HG03196 (cell line): Measurements from ENCODE around the gene EFR3B.
"Not testable (repeated sequence)": the region's sequence is repeated elsewhere in the genome, so short reads cannot be mapped to it uniquely, and the experiment has no call there.

ENCODE experiments used
- ATAC-seq: cut with Tn5 transposase; IDR thresholded peaks from one replicate; pipeline ENCODE4 v1.9.1; 2021; ENCODE audit not compliant: unreplicated experiment

The EFR3B gene

DNA sequence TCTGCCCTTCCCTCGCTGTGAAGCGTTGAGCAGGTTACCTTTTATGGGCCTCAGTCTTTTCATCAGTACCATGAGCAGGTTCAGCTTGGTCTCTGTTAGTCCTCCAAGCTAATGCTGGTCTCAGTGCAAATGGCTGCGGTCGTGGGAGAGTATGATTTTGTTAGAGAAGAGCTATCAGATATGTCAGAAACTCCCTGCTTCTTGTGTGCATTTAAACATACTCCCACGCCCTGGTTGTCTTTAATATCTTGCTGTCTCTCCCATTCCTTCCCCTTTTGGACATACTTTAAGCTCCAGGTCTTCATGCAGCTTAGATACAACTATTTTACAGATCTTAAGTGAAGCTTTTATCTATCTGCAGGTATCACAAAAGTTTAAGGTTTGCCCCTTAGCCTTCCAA, 62.9 kb downstream of the EFR3B start:
- ATAC-seq, result no peak

DNA sequence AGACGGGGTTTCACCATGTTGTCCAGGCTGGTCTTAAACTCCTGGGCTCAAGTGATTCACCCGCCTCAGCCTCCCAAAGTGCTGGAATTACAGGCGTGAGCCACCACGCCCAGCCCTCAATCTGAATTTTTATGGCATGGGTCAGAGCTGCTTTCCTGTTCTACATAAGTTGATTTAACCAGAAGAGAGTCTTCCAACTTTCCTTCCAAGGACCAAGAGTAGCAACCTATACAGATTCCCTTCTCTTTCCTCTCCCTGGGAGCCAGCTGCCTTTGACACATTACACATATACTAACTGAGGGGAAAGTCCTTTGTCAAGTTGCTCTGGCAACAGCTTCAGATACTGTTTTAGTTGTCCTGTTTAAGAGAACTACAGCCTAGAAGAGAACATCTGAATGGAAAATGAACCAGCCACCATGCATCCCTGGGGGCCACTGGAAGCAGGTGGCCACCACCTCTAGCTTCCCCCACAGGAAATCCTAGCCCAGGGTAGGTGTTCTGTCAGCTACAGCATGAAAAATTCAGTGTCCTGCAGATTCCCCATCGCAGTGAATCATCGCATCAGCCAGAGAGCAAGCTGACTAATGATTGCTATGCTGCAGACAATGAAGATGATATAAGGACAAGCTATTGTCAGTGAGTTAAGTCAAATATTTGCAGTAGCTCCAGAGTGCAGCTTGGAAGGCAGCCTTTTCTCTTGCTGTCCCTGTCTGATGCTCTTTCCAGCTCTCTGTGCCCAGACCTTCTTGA, 63.6 kb downstream of the EFR3B start:
- ATAC-seq, result no peak

DNA sequence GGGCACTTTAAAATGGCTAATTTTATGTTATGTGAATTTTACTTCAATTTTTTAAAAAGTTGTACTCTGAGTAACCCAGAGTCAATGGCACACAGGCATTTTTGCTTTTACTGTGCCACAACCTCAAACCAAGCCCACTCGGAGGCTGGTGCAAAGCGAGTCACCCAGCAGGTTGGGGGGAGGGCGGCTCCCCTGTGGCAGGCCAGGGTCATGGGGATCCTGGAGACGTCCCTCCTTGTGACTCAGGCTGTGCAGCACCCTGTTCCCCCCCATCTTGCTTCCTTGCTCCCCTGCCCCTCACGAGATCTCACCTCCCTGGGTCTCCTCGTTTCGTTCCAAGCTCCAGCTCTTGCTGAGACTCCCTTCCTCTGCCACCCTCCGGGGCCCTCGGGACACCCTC, 67.9 kb downstream of the EFR3B start:
- ATAC-seq, result no peak

DNA sequence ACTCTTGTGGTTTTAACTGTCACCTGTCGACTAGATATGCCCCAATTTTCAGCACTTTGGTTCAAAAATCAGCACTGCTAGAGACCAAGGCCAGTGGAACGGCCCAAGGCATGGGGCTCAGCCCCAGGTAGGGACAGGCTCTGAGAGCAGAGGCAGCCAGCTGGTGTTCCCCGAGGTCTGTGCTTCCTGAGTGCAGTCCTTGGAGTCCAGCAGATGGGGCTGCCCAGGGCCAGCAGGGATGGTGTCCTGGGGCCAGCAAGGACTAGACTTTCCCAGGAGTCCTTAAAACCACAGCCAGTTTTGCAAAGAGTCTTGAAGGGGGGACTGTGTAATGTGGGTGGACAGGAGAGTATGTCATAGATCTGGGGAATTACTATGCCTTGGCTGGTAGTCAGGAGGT, 70.2 kb downstream of the EFR3B start:
- ATAC-seq, result no peak

DNA sequence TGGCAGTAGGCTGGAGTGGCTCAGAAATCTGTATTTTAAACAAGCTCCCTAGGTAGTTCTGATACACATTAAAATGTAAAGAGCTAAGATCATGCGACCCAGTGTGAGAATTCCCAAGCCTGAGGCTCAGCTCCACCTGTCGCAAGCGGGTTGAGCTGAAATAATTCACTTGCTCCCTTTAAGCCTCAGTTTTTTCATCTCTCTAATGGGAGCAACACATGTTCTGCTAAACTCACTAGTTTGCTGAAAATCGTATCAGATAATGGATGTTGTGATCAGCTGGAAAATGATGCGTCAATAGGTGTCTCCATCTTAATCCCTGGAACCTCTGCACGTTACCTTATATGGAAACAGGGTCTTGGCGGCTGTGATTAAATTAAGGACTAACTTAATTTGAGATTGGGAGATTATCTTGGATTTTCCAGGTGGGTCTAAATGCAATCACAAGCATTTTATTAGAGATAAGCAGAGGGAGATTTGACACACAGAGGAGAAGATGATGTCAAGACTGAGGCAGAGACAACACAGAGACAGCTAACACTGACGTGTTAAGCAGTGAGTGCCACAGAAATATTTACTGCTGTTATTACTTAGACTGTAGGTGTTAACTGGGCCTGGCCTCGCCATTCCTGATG, 73.5 kb downstream of the EFR3B start:
- no peak for ATAC-seq

DNA sequence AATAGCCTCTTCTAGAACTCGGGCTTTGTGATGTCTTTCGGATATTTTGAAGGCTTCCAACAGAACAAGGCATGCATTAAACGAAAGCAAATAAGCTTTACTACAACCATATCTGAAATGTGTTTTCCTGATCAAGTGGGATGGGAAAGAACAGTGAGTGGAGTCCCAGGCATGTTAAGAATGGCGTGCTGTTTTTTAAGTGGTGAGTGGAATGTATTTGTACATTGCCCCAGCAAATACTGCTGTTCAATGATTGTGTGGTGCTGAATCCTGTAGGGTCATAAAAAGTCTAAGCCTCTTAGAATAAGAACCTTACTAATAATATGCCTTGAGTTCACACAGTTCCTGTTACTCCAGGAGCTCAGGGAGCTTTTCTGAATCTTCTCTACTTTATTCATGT, 74.0 kb downstream of the EFR3B start:
- ATAC-seq, result no peak

DNA sequence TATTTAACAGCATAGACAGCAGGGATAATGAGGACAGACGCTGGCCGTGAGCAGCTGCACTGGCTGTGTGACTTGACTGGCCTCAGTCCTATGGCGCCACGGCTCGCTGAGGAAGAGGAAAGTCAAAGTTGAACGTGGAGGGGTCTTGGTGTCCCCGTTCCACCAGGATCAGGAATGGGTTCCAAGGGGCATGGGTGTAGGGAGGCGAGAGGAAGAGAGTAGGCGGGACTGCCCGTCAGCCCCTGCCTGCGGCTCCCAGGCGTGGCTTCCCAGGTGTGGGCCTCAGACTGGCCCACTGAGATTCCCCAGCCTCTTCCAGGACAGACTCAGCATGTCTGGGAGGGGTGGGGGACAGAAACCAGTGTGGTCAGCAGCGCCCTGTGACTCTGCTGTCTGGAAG, 75.1 kb downstream of the EFR3B start:
- ATAC-seq, result no peak

DNA sequence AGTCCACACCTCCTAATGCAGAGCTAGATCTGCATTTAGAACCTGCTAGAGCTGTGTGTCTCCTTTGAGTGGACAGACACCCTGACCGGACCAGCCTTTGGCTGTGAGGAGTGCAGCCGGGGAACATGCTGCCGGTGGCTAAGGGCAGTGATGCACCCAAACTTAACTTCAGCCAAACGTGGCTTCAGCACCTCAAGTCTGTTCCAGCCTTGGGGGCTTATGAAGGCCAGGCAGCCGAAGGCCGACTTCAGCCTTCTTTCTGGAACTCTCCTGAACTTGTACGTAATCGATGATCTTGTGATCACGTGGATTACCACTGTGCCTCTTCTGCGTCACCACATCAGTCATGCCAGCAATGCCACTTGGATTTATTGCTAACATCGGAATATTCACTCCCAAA, 77.4 kb downstream of the EFR3B start:
- no peak for ATAC-seq

DNA sequence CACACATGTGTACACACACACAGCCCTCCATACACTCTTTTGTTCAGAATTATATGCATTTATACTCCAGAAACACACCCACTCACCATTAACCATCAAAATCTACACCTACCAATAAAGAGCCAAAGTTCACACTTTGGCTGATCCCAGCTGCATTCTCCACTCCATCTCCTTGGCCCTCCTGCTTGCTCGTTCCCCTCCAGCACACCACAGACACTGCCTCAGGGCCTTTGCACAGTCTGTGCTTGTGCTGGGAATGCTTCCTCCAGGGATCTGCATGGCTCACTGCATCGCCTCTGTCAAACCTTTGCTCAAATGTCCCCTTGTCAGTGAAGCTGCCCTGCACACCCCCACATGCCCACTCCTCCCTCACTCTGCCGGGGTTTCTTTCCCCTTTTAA, 80.5 kb downstream of the EFR3B start:
- ATAC-seq, result no peak

DNA sequence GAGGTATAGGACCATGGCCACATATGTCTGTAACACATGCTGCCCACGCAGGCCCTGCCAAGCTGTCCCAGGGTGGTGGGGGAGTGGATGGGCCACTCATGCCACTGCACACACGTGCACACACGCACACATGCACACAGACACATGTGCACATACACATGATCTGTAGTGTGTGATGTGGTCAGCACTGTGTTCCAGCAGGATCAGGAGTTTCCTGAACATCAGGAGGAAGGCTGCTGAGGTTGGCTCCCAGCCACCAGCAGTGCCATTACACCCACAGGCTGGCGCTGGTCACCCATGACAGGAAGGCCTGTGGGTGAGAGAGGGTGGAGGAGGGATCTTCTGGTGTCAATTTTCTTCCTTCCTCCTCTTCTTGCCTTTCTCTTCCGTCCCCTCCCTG, 81.8 kb downstream of the EFR3B start:
- ATAC-seq, result no peak

DNA sequence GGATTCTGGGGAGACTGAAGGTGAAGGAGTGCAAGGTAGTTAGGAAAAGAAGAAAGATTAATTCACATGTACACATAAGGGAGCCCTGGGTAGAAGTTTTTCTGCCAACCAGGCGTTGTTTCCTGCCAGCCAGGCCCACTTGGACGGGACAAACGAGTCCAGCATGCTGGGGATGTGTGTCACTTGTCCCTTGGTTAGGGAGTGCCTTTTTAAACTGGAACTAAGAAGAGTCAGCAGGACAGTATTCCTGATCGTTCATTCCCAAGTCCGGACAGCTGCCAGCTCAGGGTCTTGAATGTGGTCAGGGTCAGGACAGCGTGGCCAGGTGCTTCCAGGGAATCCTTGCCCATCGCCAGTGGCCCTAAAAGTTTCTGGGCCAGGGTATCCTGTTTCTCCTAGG, 83.3 kb downstream of the EFR3B start:
- no peak for ATAC-seq

DNA sequence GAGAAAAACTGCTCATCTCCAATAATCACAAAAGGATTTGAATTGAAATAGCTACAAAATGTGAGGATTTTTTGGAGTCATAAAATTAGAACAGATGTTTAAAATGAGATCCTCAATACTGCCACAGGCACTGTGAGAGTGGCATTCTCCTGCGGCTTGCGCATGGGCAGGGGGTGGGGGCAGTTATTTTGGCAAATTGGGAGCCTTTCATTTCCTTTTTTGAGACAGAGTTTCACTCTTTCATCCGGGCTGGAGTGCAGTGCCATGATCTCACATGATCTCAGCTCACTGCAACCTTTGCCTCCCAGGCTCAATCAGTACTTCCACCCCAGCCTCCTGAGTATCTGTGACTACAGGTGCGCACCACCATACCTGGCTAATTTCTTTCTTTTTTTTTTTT, 84.1 kb downstream of the EFR3B start:
- no peak for ATAC-seq

DNA sequence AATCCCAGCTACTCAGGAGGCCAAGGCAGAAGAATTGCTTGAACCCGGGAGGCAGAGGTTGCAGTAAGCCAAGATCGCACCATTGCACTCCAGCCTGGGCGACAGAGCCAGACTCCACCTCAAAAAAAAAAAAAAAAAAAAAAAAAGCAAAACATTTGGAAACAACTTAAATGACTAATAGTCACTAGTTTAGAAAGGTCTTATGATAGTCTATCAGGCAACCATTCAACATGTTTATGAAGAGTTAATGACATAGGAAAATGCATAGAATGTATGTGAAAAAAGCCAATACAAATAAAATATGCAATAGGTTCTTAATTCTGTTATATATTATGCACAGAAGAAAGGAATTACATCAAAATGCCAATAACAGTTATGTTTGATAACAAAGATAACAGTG, 85.2 kb downstream of the EFR3B start:
- not testable (repeated sequence) for ATAC-seq

DNA sequence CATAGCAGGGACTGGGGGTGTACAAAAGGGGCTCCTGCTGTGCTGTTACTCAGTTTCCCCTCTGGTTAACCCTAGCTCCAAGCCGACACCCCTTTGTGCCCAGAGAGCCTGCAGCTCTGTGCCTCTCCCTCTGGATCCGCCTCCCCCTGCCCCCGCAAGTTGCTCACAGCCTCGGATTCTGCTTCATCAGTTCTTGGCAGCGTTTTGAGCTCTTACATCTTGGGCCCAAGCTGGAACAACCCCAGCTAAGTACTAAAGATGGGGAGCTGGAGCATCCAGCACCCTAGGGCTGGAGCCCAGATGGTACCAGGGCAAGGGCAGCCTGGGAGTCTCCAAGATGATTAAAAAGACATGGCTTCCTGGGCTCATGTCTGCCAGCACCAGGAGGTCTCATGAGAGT, 85.8 kb downstream of the EFR3B start:
- ATAC-seq, result no peak

DNA sequence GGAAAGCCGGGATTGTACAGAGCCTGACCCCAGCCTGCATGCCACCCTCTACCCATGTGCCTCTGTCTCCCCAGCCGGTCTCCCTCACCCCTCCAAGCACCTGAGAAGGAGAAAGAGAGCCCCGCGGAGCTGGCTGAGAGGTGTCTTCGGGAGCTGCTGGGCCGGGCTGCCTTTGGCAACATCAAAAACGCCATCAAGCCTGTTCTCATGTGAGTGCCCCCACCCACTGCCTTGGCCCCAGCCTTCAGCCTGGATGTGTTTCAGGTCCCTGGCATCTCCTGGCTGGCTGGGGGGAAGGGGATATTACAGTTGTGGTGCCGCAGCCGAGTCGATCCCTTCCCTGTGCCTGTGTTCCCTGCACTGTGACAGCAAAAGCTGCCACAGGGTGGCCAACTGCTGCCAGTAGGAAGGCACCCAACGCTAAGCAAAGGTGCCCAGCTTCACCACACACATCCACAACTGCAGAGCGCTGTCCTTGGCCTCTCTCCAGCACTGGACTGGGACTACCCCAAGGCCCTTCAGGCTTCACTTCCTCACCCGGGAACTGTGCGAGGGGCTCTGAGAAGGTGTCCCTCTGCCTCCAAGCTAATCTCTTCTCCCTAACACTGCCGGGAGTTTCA, 88.1 kb downstream of the EFR3B start:
- no peak for ATAC-seq

DNA sequence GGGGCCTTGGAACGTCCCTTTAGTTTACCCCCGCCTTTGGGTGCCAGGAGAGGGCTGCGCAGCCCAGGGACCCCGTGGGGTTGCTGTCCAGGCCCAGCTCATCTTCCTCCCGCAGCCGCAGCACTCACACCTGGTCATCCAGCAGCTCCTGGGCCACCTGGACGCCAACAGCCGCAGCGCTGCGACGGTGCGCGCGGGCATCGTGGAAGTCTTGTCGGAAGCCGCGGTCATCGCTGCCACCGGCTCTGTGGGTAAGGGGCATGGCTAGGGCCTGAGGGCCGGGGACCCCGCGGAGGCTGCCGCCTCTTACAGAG, 89.3 kb downstream of the EFR3B start:
- no peak for ATAC-seq

DNA sequence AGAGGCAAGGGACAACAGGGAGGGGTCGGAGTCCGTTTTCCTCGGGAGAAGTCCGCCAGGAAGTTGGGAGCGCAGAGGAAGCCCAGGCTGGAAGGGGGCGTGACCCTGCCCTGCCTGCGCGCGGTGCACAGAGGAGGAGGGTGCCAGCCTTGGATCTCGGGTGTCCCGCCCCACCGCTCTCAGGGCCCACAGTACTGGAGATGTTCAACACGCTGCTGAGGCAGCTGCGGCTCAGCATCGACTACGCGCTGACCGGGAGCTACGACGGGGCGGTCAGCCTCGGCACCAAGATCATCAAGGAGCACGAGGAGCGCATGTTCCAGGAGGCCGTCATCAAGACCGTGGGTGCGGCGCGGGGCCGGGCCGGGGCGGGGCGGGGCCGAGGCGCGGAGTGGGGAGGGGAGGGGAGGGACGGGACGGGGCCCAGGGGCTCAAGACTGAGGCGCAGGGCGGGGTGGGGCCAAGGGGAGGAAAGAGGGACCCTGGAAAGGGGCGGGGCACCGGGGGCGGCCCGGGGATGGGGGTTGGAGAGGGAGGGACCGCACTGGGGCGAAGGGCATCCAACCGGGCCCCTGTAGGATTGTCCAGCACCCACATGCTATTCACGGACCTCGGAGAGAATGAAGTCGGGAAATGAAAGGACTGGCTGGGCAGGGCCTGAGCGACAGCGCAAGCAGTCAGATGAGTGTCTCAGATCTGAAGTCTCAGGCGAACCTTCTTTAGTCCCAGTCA, 89.9 kb downstream of the EFR3B start:
- ATAC-seq, result no peak

DNA sequence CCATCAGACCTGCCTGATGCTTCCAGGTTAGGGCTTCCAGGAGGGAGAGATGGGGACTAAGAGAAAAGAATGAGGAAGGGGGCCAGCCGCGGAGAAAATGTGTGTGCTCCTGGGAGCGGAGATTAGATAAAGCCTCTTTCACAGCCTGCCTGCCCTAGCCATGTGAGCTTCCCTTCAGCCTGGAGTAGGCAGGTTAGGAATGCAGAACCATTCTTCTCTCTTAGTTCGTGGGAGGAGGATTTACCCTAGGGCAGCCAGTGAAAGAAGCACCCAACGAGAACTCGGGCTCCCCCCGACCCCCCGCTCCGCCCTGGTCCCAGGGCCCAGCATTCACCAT, 90.4 kb downstream of the EFR3B start:
- ATAC-seq, result no peak

DNA sequence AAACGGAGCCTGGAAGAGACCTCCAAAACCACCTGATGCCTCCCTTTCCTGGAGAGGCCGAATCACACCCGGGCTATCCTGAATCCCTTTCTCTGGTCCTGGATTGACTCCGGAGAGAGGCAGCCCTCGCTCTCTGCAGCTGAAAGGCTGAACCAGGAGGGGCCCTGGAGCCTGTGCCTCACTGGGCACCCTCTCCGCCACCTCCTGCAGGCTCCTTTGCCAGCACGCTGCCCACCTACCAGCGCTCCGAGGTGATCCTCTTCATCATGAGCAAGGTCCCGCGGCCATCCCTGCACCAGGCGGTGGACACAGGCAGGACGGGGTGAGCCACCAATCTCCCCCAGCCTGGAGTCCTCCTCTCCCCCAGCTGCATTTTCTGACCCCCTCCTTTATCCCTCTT, 90.8 kb downstream of the EFR3B start:
- no peak for ATAC-seq

DNA sequence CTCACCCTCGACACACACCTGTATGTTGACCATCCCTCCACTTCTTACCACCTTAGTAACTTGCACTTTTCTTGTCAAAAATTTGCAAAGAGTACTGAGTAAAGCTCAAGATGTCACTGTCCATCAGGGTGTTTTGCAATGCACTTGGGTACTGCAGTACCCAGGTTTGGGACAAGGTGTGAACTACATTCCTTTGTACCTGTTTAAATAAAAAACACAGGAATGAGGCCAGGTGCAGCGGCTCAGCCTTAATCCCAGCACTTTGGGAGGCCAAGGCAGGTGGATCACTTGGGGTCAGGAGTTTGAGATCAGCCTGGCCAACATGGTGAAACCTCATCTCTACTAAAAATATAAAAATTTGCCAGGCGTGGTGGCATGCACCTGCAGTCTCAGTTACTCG, 98.7 kb downstream of the EFR3B start:
- ATAC-seq, result not testable (repeated sequence)

DNA sequence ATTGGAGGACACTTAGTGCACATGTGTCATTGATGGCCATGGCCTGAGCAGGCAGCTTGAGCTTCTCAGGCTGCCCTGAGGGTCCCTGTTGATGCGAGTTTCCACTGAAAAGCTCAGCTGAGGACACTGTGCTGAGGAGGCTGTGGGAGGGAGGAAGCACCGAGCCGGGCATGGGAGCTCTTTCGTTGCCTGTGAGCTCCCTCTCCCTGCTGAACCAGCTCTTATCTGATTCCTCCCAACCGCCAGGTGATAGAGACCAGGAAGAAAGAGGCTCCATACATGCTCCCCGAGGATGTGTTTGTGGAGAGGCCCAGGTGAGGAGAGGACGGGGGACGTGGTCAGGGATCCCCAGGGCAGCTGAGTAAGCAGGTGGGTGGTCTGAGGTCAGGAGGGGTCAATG, 99.2 kb downstream of the EFR3B start:
- no peak for ATAC-seq

DNA sequence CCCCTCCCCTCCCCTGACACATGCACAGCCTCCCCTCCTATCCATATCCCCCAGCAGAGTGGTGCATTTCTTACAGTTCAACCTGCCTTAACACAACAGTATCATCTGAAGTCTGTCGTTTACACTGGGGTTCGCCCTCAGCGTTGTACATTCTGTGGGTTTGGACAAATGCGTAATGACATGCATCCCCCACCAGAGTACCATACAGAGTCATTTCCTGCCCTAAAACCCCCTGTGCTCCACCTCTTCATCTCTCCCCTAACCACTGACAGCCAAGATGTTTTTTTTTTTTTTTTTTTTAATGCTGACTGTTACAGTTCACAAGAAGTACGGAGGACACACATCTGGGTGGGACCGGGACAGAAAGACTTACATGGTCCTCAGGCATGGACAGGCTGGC, 103.9 kb downstream of the EFR3B start:
- no peak for ATAC-seq
